Measurements from ENCODE around the gene HSPA12A.

DNA sequence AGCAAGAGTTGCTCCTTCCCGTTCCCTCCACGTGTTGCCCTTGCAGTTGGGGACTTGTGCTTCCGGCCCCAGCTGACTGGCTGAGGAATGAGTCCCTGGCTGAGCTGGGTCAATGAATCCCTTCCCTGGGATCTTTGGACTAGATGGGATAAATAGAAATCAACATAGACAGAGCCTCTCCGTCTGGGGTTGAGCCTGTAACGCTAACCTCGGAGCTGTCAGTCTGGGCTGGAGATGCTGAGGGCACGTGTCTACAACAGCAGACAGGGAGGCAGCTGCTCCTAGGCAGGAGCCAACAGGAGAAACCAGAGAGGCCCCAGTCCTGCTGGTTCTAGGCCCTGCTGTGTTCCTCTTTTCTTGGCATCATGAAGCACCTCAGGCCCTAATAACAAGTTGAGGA is 42.3 kb upstream of the HSPA12A start:
- TF ChIP-seq POLR2A (IDR thresholded peaks at IDR 0.05) = no peak
- TF ChIP-seq, protein P1, sequence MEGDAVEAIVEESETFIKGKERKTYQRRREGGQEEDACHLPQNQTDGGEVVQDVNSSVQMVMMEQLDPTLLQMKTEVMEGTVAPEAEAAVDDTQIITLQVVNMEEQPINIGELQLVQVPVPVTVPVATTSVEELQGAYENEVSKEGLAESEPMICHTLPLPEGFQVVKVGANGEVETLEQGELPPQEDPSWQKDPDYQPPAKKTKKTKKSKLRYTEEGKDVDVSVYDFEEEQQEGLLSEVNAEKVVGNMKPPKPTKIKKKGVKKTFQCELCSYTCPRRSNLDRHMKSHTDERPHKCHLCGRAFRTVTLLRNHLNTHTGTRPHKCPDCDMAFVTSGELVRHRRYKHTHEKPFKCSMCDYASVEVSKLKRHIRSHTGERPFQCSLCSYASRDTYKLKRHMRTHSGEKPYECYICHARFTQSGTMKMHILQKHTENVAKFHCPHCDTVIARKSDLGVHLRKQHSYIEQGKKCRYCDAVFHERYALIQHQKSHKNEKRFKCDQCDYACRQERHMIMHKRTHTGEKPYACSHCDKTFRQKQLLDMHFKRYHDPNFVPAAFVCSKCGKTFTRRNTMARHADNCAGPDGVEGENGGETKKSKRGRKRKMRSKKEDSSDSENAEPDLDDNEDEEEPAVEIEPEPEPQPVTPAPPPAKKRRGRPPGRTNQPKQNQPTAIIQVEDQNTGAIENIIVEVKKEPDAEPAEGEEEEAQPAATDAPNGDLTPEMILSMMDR (IDR thresholded peaks at IDR 0.05) = no peak
